ENCODE data around the gene VPS8. TPM values are rescaled to one million over a fixed set of nuclear protein-coding genes. Genes with fewer than 3 reads are reported as not detected.

Gene VPS8
- total RNA-seq, 1 experiment from 2014 or later: 72.3 TPM

DNA sequence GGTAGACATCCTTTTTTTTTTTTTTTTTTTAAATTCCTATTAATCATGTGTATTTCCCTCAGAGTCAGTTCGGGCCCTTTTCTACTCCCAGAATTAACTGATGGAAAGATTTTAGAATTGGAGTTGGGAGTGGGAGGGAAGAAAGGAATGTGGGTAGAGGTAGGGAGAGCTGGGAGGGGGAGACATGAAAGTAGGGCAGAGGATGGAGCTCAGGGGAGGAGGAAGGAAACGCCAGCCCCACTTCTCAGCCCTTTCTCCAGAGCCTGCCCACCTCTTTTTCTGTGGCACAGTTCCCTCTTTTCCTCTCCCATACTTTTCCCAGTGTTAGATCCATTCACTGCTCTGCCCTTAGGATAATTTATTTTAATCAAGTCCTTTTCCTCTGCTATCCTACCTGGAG lies 129.4 kb downstream of the VPS8 start:
- in situ Hi-C loops (cut with HindIII; ENCODE audit: low pct_unique_long_range_greater_than_20kb, low sequenced_read_pairs): no loop called here
- ATAC-seq (no peak), DNase-seq (ENCODE audit: low read depth, low spot score) (no peak)
- Histone ChIP-seq H3K9me3 (ENCODE audit: control insufficient read depth, insufficient read depth, low read depth, low read length) (no peaks in the 10 kb centered on the region), H3K36me3 (ENCODE audit: control insufficient read depth, insufficient read depth, low read length) (0 out of 2 replicates have a peak, but pooled peaks cover 3% of the 10 kb centered on the region), H3K27ac (ENCODE audit: low read length) (no peak overlapping the region), H3K4me3 (ENCODE audit: low read depth in 2 of 2, low read length in 2 of 2) (no peak overlapping the region), H3K27me3 (ENCODE audit: control insufficient read depth, insufficient read depth, low read length) (no peaks in the 10 kb centered on the region), H3K4me1 (ENCODE audit: control insufficient read depth, insufficient read depth, low read length) (no peaks in the 10 kb centered on the region)
- ChIA-PET POLR2A (interaction anchor here (0.7 kb wide), 3 partner anchors 50 to 275 kb away, joined by 4 to 7 read pairs (median 6); no protein-coding TSS in a partner anchor), CTCF (no interaction called here)
- TF ChIP-seq, protein P1, sequence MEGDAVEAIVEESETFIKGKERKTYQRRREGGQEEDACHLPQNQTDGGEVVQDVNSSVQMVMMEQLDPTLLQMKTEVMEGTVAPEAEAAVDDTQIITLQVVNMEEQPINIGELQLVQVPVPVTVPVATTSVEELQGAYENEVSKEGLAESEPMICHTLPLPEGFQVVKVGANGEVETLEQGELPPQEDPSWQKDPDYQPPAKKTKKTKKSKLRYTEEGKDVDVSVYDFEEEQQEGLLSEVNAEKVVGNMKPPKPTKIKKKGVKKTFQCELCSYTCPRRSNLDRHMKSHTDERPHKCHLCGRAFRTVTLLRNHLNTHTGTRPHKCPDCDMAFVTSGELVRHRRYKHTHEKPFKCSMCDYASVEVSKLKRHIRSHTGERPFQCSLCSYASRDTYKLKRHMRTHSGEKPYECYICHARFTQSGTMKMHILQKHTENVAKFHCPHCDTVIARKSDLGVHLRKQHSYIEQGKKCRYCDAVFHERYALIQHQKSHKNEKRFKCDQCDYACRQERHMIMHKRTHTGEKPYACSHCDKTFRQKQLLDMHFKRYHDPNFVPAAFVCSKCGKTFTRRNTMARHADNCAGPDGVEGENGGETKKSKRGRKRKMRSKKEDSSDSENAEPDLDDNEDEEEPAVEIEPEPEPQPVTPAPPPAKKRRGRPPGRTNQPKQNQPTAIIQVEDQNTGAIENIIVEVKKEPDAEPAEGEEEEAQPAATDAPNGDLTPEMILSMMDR (IDR thresholded peaks at IDR 0.05): no peak
- TF ChIP-seq POLR2AphosphoS5 (IDR thresholded peaks at IDR 0.05; ENCODE audit: low read depth, low read length) (no peak), SIN3A (IDR thresholded peaks at IDR 0.05; ENCODE audit: borderline replicate concordance, insufficient read depth, low read depth, low read length) (no peak), TCF7L2 (IDR thresholded peaks at IDR 0.05; ENCODE audit: low read depth, low read length) (no peak)
- TF ChIP-seq, protein P2, sequence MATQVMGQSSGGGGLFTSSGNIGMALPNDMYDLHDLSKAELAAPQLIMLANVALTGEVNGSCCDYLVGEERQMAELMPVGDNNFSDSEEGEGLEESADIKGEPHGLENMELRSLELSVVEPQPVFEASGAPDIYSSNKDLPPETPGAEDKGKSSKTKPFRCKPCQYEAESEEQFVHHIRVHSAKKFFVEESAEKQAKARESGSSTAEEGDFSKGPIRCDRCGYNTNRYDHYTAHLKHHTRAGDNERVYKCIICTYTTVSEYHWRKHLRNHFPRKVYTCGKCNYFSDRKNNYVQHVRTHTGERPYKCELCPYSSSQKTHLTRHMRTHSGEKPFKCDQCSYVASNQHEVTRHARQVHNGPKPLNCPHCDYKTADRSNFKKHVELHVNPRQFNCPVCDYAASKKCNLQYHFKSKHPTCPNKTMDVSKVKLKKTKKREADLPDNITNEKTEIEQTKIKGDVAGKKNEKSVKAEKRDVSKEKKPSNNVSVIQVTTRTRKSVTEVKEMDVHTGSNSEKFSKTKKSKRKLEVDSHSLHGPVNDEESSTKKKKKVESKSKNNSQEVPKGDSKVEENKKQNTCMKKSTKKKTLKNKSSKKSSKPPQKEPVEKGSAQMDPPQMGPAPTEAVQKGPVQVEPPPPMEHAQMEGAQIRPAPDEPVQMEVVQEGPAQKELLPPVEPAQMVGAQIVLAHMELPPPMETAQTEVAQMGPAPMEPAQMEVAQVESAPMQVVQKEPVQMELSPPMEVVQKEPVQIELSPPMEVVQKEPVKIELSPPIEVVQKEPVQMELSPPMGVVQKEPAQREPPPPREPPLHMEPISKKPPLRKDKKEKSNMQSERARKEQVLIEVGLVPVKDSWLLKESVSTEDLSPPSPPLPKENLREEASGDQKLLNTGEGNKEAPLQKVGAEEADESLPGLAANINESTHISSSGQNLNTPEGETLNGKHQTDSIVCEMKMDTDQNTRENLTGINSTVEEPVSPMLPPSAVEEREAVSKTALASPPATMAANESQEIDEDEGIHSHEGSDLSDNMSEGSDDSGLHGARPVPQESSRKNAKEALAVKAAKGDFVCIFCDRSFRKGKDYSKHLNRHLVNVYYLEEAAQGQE (IDR thresholded peaks at IDR 0.05; ENCODE audit: insufficient read depth in 1 of 2, low read depth in 2 of 2, low read length in 1 of 2): no peak
- intact Hi-C loops (cut with micrococcal nuclease; ENCODE audit: unreplicated experiment): no loop called here
- no TSS peak for BruUV-seq (replicated peaks)

DNA sequence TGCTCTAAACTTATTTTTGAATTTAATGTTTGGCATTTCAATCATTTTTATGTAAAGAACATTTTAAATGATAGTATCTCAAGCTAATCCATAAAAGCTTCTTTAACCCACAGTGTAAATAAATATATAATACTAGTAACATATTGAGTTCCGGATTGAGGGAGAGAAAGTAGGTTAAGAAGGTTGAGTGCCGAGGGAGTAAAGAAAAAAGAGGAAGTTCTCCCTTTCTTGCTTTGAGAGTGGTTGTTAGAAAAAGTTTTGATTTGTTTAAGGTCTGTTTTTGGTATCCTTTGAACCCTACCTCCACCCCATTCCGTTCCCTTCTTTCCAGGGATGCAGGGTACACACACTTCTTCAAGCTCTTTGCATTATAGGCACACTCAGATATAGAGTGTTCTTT lies 130.8 kb downstream of the VPS8 start:
- Histone ChIP-seq H3K9me3 (ENCODE audit: control insufficient read depth, insufficient read depth, low read depth, low read length) (no peaks in the 10 kb centered on the region), H3K36me3 (ENCODE audit: control insufficient read depth, insufficient read depth, low read length) (0 out of 2 replicates have a peak, but pooled peaks cover 3% of the 10 kb centered on the region), H3K4me3 (ENCODE audit: low read depth in 2 of 2, low read length in 2 of 2) (no peak overlapping the region), H3K27ac (ENCODE audit: low read length) (no peak overlapping the region), H3K27me3 (ENCODE audit: control insufficient read depth, insufficient read depth, low read length) (no peaks in the 10 kb centered on the region), H3K4me1 (ENCODE audit: control insufficient read depth, insufficient read depth, low read length) (no peaks in the 10 kb centered on the region)
- intact Hi-C loops (cut with micrococcal nuclease; ENCODE audit: unreplicated experiment) (no loop called here), in situ Hi-C loops (cut with HindIII; ENCODE audit: low pct_unique_long_range_greater_than_20kb, low sequenced_read_pairs) (no loop called here)
- DNase-seq (ENCODE audit: low read depth, low spot score) (no peak), ATAC-seq (no peak)
- no TSS peak for BruUV-seq (replicated peaks)
- POLR2A ChIA-PET: no interaction called here
- CTCF ChIA-PET: no interaction called here
- TF ChIP-seq POLR2AphosphoS5 (IDR thresholded peaks at IDR 0.05; ENCODE audit: low read depth, low read length) (no peak), TCF7L2 (IDR thresholded peaks at IDR 0.05; ENCODE audit: low read depth, low read length) (no peak), SIN3A (IDR thresholded peaks at IDR 0.05; ENCODE audit: borderline replicate concordance, insufficient read depth, low read depth, low read length) (no peak)
- TF ChIP-seq, protein P1 (IDR thresholded peaks at IDR 0.05): no peak
- TF ChIP-seq, protein P2 (IDR thresholded peaks at IDR 0.05; ENCODE audit: insufficient read depth in 1 of 2, low read depth in 2 of 2, low read length in 1 of 2): no peak

Data from Panc1 (cell line).